ENCODE data around the gene IRAK2. TPM values are rescaled to one million over a fixed set of nuclear protein-coding genes. Genes with fewer than 3 reads are reported as not detected.

Gene IRAK2
- total RNA-seq, 1 experiment from 2014 or later = 0.61 TPM

- no peaks in the 10 kb centered on the region for H3K27me3 ChIP-seq (ENCODE audit: insufficient read depth, low read length)
- no peak overlapping the region for H3K4me2 ChIP-seq (ENCODE audit: insufficient read depth, insufficient read length, low read length)
- no peak for DNase-seq
- no peaks in the 10 kb centered on the region for H4K20me1 ChIP-seq (ENCODE audit: control insufficient read depth, insufficient read depth, insufficient read length)
- H3K27ac ChIP-seq (ENCODE audit: insufficient read length, low read depth, low read length) = no peak overlapping the region
- Mint-ChIP-seq H3K4me1 (peaks cover 4% of the 10 kb centered on the region in 2 experiments), H3K4me3 (no peak overlapping the region), H3K27ac (no peak overlapping the region; a peak in 1 of 7 replicates), H3K36me3 (ENCODE audit: insufficient read depth in 1 of 3, low read depth in 3 of 3) (peaks cover 19 to 68% (median 49%) of the 10 kb centered on the region in 3 experiments; a peak in 6 of 7 replicates), H3K27me3 (ENCODE audit: low read depth) (no peaks in the 10 kb centered on the region; the same call in 1 of the 2 replicates), H3K9me3 (no peaks in the 10 kb centered on the region)
- H4K8ac ChIP-seq (replicated peaks; ENCODE audit: insufficient read length, low read depth, low read length) = no peak overlapping the region
- WGBS (ENCODE audit: extremely low coverage, insufficient read length, low lambda C conversion rate) = no CpG with 5 or more reads among the region's 5 CpGs
- H4K91ac ChIP-seq (ENCODE audit: insufficient read length, low read depth, low read length) = no peak overlapping the region
- H3K9ac ChIP-seq (ENCODE audit: extremely low read depth, insufficient read length, low read length) = no peak overlapping the region
- no peaks in the 10 kb centered on the region for H3K9me3 ChIP-seq (ENCODE audit: control insufficient read depth, low read depth, low read length)
- H3K4me1 ChIP-seq (ENCODE audit: insufficient read depth, low read length) = no peaks in the 10 kb centered on the region
- no peak overlapping the region for H3K56ac ChIP-seq (ENCODE audit: insufficient read length, low read depth, low read length)
- H2BK12ac ChIP-seq (ENCODE audit: insufficient read length, low read depth, low read length) = no peak overlapping the region
- H4K5ac ChIP-seq (ENCODE audit: insufficient read length, low read depth, low read length) = no peak overlapping the region
- no peak for TF ChIP-seq CTCF (conservative IDR thresholded peaks at IDR 0.05)
- H3K23ac ChIP-seq (ENCODE audit: insufficient read length, low read depth, low read length) = no peak overlapping the region
- no peak overlapping the region for H2AFZ ChIP-seq (ENCODE audit: low read length)
- no peak overlapping the region for H3K4ac ChIP-seq (ENCODE audit: low read depth, low read length)
- H2BK15ac ChIP-seq (ENCODE audit: low read depth, low read length) = no peak overlapping the region
- H3K18ac ChIP-seq (ENCODE audit: insufficient read length, low read depth, low read length) = no peak overlapping the region
- H3K79me1 ChIP-seq (ENCODE audit: insufficient read depth, low read depth, low read length, poor library complexity, severe bottlenecking) = no peaks in the 10 kb centered on the region
- no peak overlapping the region for H3K14ac ChIP-seq (ENCODE audit: insufficient read depth, low read length)
- H3K79me2 ChIP-seq (ENCODE audit: insufficient read depth, low read length) = peaks cover 6% of the 10 kb centered on the region; the same call in 1 of the 2 replicates
- H2BK20ac ChIP-seq (ENCODE audit: low read depth, low read length, poor library complexity, severe bottlenecking) = no peak overlapping the region
- no peak overlapping the region for H2AK5ac ChIP-seq (ENCODE audit: insufficient read length, low read length)
- no peaks in the 10 kb centered on the region for H3K23me2 ChIP-seq (ENCODE audit: insufficient read length, low read depth, low read length, poor library complexity, severe bottlenecking)
- H2BK120ac ChIP-seq (ENCODE audit: low read depth, low read length, poor library complexity, severe bottlenecking) = no peak overlapping the region
- no peak overlapping the region for H2BK5ac ChIP-seq (ENCODE audit: insufficient read length, low read length)
- no peak overlapping the region for H3T11ph ChIP-seq (ENCODE audit: low read length)
Measured at GRCh38 chr3:10268930-10269329, 104.2 kb downstream of the IRAK2 start.

Data from H9 (cell line).